GM12878 (cell line): ENCODE results near the gene PAM16. TPM values are rescaled to one million over a fixed set of nuclear protein-coding genes. Genes with fewer than 3 reads are reported as not detected.

ENCODE experiments used
- ATAC-seq: fragments of 200-7000 bp; cut with Tn5 transposase; 3 replicates; pipeline ENCODE4 v1.9.1; 2020; ENCODE audit warnings: mild to moderate bottlenecking, moderate library complexity
- BruUV-seq: library from RNA; stranded (reverse); fragments of 400-500 nt; replicated peaks from 2 replicates; lab custom pipeline; 2021; lab: Mats Ljungman, UMichigan
- CTCF ChIA-PET: fragments of 300-600 bp; sonication (Branson Sonifier 250); formaldehyde crosslinking; extraction: SDS; loops from one replicate; lab custom pipeline; 2021; ENCODE audit warnings: inconsistent platforms; lab: Yijun Ruan, JAX
- POLR2A ChIA-PET: fragments of 350-600 bp; formaldehyde crosslinking; extraction: SDS; loops from one replicate; lab custom pipeline; 2021; ENCODE audit warnings: inconsistent platforms; lab: Charles Lee
- RAD21 ChIA-PET: fragments of 300-600 bp; sonication (Branson Sonifier 250); formaldehyde crosslinking; loops from one replicate; lab custom pipeline; 2023; ENCODE audit warnings: antibody characterized with exemption; ENCODE audit not compliant: unreplicated experiment; lab: Charles Lee
- SMC1A ChIA-PET: fragments of 300-600 bp; sonication (Branson Sonifier 250); formaldehyde crosslinking; loops from one replicate; lab custom pipeline; 2023; ENCODE audit not compliant: unreplicated experiment, uncharacterized antibody; lab: Charles Lee
- DNase-seq: peaks from one replicate; pipeline ENCODE4 v3.0.0-alpha.2; 2011; ENCODE audit warnings: low read depth, low spot score
- FAIRE-seq: peaks from 3 replicates; lab custom pipeline; 2011; peaks lifted over from hg19 to GRCh38; lab: Jason Lieb, UNC
- H2AFZ ChIP-seq: 2 replicates; pipeline ENCODE4 v1.6.0; 2011; ENCODE audit warnings: low read depth, low read length, control low read depth; ENCODE audit not compliant: control insufficient read depth
- H3K27ac ChIP-seq: 2 replicates; pipeline ENCODE4 v1.5.1; 2011; ENCODE audit warnings: control low read depth; ENCODE audit not compliant: control insufficient read depth, insufficient read depth
- H3K27me3 ChIP-seq, 2 experiments: replicated peaks in 1 of 2; 2 replicates each; pipeline versions ENCODE4 v1.6.0 to v1.6.1; 2011; ENCODE audit warnings: low read length in 1 of 2; ENCODE audit not compliant: control insufficient read depth in 2 of 2, insufficient read depth in 2 of 2
- H3K36me3 ChIP-seq, 2 experiments: 2 replicates each; pipeline ENCODE4 v1.5.1; 2011; ENCODE audit warnings: low read length in 1 of 2; ENCODE audit not compliant: control insufficient read depth in 2 of 2, insufficient read depth in 2 of 2
- H3K4me1 ChIP-seq: 2 replicates; pipeline ENCODE4 v1.6.1; 2011; ENCODE audit warnings: mild to moderate bottlenecking, low read length, moderate library complexity, mixed read lengths; ENCODE audit not compliant: control insufficient read depth, insufficient read depth
- H3K4me2 ChIP-seq: 2 replicates; pipeline ENCODE4 v1.6.0; 2011; ENCODE audit warnings: control low read depth; ENCODE audit not compliant: control insufficient read depth, insufficient read depth
- H3K4me3 ChIP-seq: fragments of 200-600 bp; sonication (generic); 2 replicates; pipeline ENCODE4 v1.5.1; 2016
- H3K79me2 ChIP-seq: 2 replicates; pipeline ENCODE4 v1.6.0; 2011; ENCODE audit warnings: low read length; ENCODE audit not compliant: control insufficient read depth, insufficient read depth
- H3K9ac ChIP-seq: 2 replicates; pipeline ENCODE4 v1.8.0; 2011; ENCODE audit warnings: low read length, control low read depth, mixed read lengths; ENCODE audit not compliant: control insufficient read depth, insufficient read depth
- H3K9me3 ChIP-seq: replicated peaks from 3 replicates; pipeline ENCODE4 v1.5.1; 2011; ENCODE audit warnings: mild to moderate bottlenecking, low read length; ENCODE audit not compliant: control insufficient read depth, insufficient read depth
- H4K20me1 ChIP-seq: 2 replicates; pipeline ENCODE4 v1.6.0; 2011; ENCODE audit not compliant: control insufficient read depth, insufficient read depth
- ATF2 ChIP-seq: IDR thresholded peaks from 2 replicates; pipeline ENCODE4 v1.6.1; 2012; ENCODE audit warnings: low read length, inconsistent platforms
- BHLHE40 ChIP-seq, 2 experiments: fragments of 450-650 bp in 1 of 2; IDR thresholded peaks; 2 replicates each; pipeline ENCODE4 v1.6.1; 2011 to 2017; ENCODE audit warnings: low read depth in 2 of 2, borderline replicate concordance in 1 of 2, improper control_type of control experiment in 1 of 2, low read length in 1 of 2, mild to moderate bottlenecking in 1 of 2
- CHD2 ChIP-seq: IDR thresholded peaks from 2 replicates; pipeline ENCODE4 v1.6.1; 2011; ENCODE audit warnings: low read depth, low read length, improper control_type of control experiment, borderline replicate concordance
- DPF2 ChIP-seq: fragments of 450-650 bp; IDR thresholded peaks from 2 replicates; pipeline ENCODE4 v1.6.1; 2017; ENCODE audit warnings: mild to moderate bottlenecking
- EGR1 ChIP-seq, 2 experiments: IDR thresholded peaks; 1 replicate in 1 of 2; 2 replicates in 1 of 2; pipeline ENCODE4 v1.6.1; 2011 to 2012; ENCODE audit warnings: low read depth in 2 of 2, low read length in 2 of 2, borderline replicate concordance in 1 of 2, mild to moderate bottlenecking in 1 of 2, moderate library complexity in 1 of 2
- ESRRA ChIP-seq: IDR thresholded peaks from 2 replicates; pipeline ENCODE4 v1.6.1; 2012; ENCODE audit warnings: mild to moderate bottlenecking, low read length, improper control_type of control experiment
- FOXK2 ChIP-seq: fragments of 450-650 bp; IDR thresholded peaks from 2 replicates; pipeline ENCODE4 v1.6.1; 2017; ENCODE audit warnings: mild to moderate bottlenecking, moderate library complexity
- HSF1 ChIP-seq: fragments of 150-350 bp; IDR thresholded peaks from 2 replicates; pipeline ENCODE4 v1.6.1; 2014; ENCODE audit warnings: mild to moderate bottlenecking, low read depth, low read length
- MTA3 ChIP-seq: IDR thresholded peaks from 2 replicates; pipeline ENCODE4 v1.6.1; 2012; ENCODE audit warnings: low read length, inconsistent platforms, borderline replicate concordance
- NFXL1 ChIP-seq: fragments of 450-650 bp; IDR thresholded peaks from 2 replicates; pipeline ENCODE4 v1.6.1; 2017; ENCODE audit warnings: antibody characterized with exemption, mild to moderate bottlenecking, borderline replicate concordance
- NR2C1 ChIP-seq: fragments of 450-650 bp; IDR thresholded peaks from 2 replicates; pipeline ENCODE4 v1.6.1; 2017; ENCODE audit warnings: antibody characterized with exemption, mild to moderate bottlenecking, moderate library complexity
- PAX8 ChIP-seq: fragments of 450-650 bp; IDR thresholded peaks from 2 replicates; pipeline ENCODE4 v1.6.1; 2017; ENCODE audit warnings: mild to moderate bottlenecking, moderate library complexity
- RAD51 ChIP-seq: fragments of 450-650 bp; IDR thresholded peaks from 2 replicates; pipeline ENCODE4 v1.6.1; 2016; ENCODE audit warnings: moderate library complexity, mild to moderate bottlenecking, inconsistent platforms
- RCOR1 ChIP-seq: conservative IDR thresholded peaks from 2 replicates; pipeline ENCODE4 v1.6.1; 2012; ENCODE audit warnings: low read depth, low read length, improper control_type of control experiment
- RFX5 ChIP-seq: IDR thresholded peaks from 2 replicates; pipeline ENCODE4 v1.6.1; 2011; ENCODE audit warnings: low read depth, low read length, improper control_type of control experiment
- SRF ChIP-seq, 2 experiments: IDR thresholded peaks; 2 replicates each; pipeline ENCODE4 v1.6.1; 2011; ENCODE audit warnings: low read depth in 2 of 2, low read length in 2 of 2, mild to moderate bottlenecking in 1 of 2, moderate library complexity in 1 of 2
- STAT3 ChIP-seq: IDR thresholded peaks from 2 replicates; pipeline ENCODE4 v1.6.1; 2011; ENCODE audit warnings: low read depth, low read length, improper control_type of control experiment
- TCF3 ChIP-seq: IDR thresholded peaks from 2 replicates; pipeline ENCODE4 v1.6.1; 2012; ENCODE audit warnings: low read depth, mild to moderate bottlenecking, low read length, borderline replicate concordance; ENCODE audit not compliant: insufficient read depth
- WRNIP1 ChIP-seq: IDR thresholded peaks from 2 replicates; pipeline ENCODE4 v1.6.1; 2011; ENCODE audit warnings: low read depth, low read length, improper control_type of control experiment, borderline replicate concordance
- WGBS: methylation state at CpG from one replicate; pipeline ENCODE4 v1.1.6; 2016; ENCODE audit warnings: low lambda C conversion rate; ENCODE audit not compliant: insufficient replicate concordance, insufficient coverage; ENCODE audit errors: missing lambda C conversion rate; 5-methylcytosine and 5-hydroxymethylcytosine counted together
- in situ Hi-C: fragments of 300-500 bp; cut with MboI; formaldehyde crosslinking; loops from 9 replicates; pipeline ENCODE4 v1.14.3; 2018; ENCODE audit warnings: mixed read lengths
- intact Hi-C: fragments of 100-400 bp; cut with micrococcal nuclease; formaldehyde crosslinking; loops from one replicate; pipeline ENCODE4 v1.14.2; 2022; ENCODE audit not compliant: unreplicated experiment
- polyA plus RNA-seq, 11 experiments: library from polyadenylated mRNA; depleted of rRNA in 4 of 11; unstranded in 6 of 11; stranded (reverse) in 5 of 11; fragments of >200 nt; fragmentation: Nextera tagmentation in 4 of 11; fragmentation: Illumina TruSeq in 1 of 11; extraction: Ambion mirVana in 4 of 11; extraction: Trizol in 1 of 11; gene quantifications; 1 replicate in 1 of 11; 2 replicates in 10 of 11; pipeline versions ENCODE4 v1.2.1 to v1.2.3, GENCODE V29; 2011 to 2016; ENCODE audit warnings: inconsistent platforms in 2 of 11, missing spikeins in 2 of 11, low read depth in 1 of 11
- total RNA-seq, 4 experiments: library from RNA; depleted of rRNA in 3 of 4; stranded (reverse); fragments of >200 nt in 3 of 4; fragmentation: Illumina TruSeq in 1 of 4; extraction: Trizol in 1 of 4; gene quantifications; 2 replicates each; pipeline versions ENCODE4 v1.2.1 to v1.2.3, GENCODE V29; 2013 to 2021

PAM16 gene
- total and polyA plus RNA-seq, 10 of the 15 experiments (the other 5 are each of a cell fraction or from before 2014, with no cell fraction given) = 18.5 to 94.3 (median 51.5) TPM

GRCh38 chr16:4314532-4315185 is 36.5 kb downstream of the PAM16 start:
- Histone ChIP-seq H3K9me3 (no peaks in the 10 kb centered on the region), H3K36me3 (no peaks in the 10 kb centered on the region), H3K4me2 (peak overlapping the region; percentile 80), H3K27ac (no peak overlapping the region), H3K9ac (no peak overlapping the region), H3K27me3 (peaks cover 0 to 6% of the 10 kb centered on the region in 2 experiments; a peak in 1 of 4 replicates), H2AFZ (peak overlapping the region; percentile 21; the same call in 1 of the 2 replicates), H3K79me2 (no peaks in the 10 kb centered on the region), H4K20me1 (no peaks in the 10 kb centered on the region), H3K4me3 (peak overlapping the region; percentile 52), H3K4me1 (peaks cover 10% of the 10 kb centered on the region)
- intact Hi-C loops (no loop called here), in situ Hi-C loops (no loop called here)
- ChIA-PET CTCF (interaction anchor here (0.7 to 1.2 kb wide), 4 partner anchors 8 to 88 kb away, joined by 3 to 5 read pairs (median 3); no protein-coding TSS in a partner anchor), RAD21 (interaction anchor here (0.7 to 1.2 kb wide), 3 partner anchors 13 to 61 kb away, joined by 4 to 5 read pairs (median 4); no protein-coding TSS in a partner anchor), SMC1A (no interaction called here), POLR2A (interaction anchor here (1.0 kb wide), 1 partner anchor 69 kb away, joined by 5 read pairs; no protein-coding TSS in a partner anchor)
- ATAC-seq = peak; percentile 29
- BruUV-seq = no TSS peak
- no peak for DNase-seq
- FAIRE-seq = peak; percentile 77
- WGBS = 3% methylated on average over 31 of the region's 33 CpGs
- no peak for TF ChIP-seq RCOR1
- no peak for TF ChIP-seq RFX5
- TF ChIP-seq HSF1 = no peak
- TF ChIP-seq ESRRA = no peak
- TF ChIP-seq CHD2 = 0 out of 2 replicates have a peak, but pooled peaks have one; percentile 26
- TF ChIP-seq SRF (IDR thresholded peaks at IDR 0.05; ENCODE audit: low read depth in 2 of 2, low read length in 2 of 2) = no peak
- peak; percentile 100 for TF ChIP-seq DPF2
- TF ChIP-seq ATF2 = no peak
- TF ChIP-seq RAD51 = peak; percentile 36; the same call in 1 of the 2 replicates
- TF ChIP-seq PAX8 = no peak
- TF ChIP-seq TCF3 = 0 out of 2 replicates have a peak, but pooled peaks have one; percentile 20
- no peak for TF ChIP-seq NFXL1
- TF ChIP-seq EGR1 (IDR thresholded peaks at IDR 0.05; ENCODE audit: borderline replicate concordance in 1 of 2, low read depth in 2 of 2, low read length in 2 of 2) = no peak
- no peak for TF ChIP-seq STAT3
- TF ChIP-seq BHLHE40 (IDR thresholded peaks at IDR 0.05; ENCODE audit: borderline replicate concordance in 1 of 2, low read depth in 2 of 2, low read length in 1 of 2) = peak; percentile 49 to 69; a peak in 3 of 4 replicates
- TF ChIP-seq FOXK2 = no peak
- peak; percentile 93; the same call in 1 of the 2 replicates for TF ChIP-seq WRNIP1
- TF ChIP-seq MTA3 = no peak
- no peak for TF ChIP-seq NR2C1
